Gastroesophageal sphincter (tissue), 3 donors: ENCODE measurements around the gene EFCAB13.

Experiments
- POLR2AphosphoS5 ChIP-seq: sonication (generic); formaldehyde crosslinking; IDR thresholded peaks from one replicate; pipeline ENCODE4 v1.6.1; 2017; ENCODE audit warnings: antibody characterized with exemption
- TF ChIP-seq, protein P1 (sequence below), 4 experiments: fragments of 200-600 bp in 2 of 4; fragments of 450-650 bp in 2 of 4; sonication (generic) in 1 of 4; IDR thresholded peaks; one replicate each; pipeline ENCODE4 v1.5.1; 2017 to 2019; ENCODE audit warnings: antibody characterized with exemption in 4 of 4, mild to moderate bottlenecking in 2 of 4, moderate library complexity in 2 of 4

DNA sequence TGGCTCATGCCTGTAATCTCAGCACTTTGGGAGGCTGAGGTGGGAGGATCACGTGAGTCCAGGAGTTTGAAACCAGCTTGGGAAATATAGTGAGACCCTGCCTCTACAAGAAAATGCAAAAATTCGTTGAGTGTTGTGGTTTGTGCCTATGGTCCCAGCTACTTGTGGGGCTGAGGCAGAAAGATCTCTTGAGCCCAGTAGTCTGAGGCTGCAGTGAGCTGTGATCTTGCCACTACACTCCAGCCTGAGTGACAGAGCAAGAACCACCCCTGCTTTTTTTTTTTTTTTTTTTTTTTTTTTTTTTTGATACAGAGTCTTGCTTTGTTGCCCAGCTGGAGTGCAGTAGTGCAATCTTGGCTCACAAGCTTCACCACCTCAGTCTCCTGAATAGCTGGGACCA is 36.1 kb upstream of the EFCAB13 start:
- TF ChIP-seq, protein P1, sequence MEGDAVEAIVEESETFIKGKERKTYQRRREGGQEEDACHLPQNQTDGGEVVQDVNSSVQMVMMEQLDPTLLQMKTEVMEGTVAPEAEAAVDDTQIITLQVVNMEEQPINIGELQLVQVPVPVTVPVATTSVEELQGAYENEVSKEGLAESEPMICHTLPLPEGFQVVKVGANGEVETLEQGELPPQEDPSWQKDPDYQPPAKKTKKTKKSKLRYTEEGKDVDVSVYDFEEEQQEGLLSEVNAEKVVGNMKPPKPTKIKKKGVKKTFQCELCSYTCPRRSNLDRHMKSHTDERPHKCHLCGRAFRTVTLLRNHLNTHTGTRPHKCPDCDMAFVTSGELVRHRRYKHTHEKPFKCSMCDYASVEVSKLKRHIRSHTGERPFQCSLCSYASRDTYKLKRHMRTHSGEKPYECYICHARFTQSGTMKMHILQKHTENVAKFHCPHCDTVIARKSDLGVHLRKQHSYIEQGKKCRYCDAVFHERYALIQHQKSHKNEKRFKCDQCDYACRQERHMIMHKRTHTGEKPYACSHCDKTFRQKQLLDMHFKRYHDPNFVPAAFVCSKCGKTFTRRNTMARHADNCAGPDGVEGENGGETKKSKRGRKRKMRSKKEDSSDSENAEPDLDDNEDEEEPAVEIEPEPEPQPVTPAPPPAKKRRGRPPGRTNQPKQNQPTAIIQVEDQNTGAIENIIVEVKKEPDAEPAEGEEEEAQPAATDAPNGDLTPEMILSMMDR (IDR thresholded peaks at IDR 0.05) = no peak
- TF ChIP-seq POLR2AphosphoS5 = no peak
